ENCODE measurements around the gene TSPAN4.

TSPAN4 gene

DNA sequence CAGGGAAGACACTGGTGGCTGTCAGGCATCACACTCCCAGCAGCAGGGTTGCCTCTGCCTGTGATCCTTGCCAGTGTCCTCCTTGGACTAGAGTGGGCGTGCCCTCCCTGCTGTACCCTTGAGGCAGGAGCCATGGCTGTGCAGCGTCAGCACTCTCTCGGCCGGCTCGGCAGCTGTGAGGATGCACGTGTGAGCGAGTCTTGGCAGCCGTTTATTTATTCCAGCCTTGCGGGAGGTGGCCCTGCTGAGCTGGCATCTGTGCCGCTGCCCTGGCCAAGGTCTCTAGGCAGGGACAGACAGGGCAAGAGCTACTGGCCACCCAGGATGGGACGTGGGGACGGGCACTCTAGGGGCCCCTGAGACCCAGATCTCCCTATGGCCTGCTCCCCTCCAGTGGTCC is 33.9 kb downstream of the TSPAN4 start:
- in situ Hi-C loops (cut with MboI; ENCODE audit: low sequenced_read_pairs): no loop called here

DNA sequence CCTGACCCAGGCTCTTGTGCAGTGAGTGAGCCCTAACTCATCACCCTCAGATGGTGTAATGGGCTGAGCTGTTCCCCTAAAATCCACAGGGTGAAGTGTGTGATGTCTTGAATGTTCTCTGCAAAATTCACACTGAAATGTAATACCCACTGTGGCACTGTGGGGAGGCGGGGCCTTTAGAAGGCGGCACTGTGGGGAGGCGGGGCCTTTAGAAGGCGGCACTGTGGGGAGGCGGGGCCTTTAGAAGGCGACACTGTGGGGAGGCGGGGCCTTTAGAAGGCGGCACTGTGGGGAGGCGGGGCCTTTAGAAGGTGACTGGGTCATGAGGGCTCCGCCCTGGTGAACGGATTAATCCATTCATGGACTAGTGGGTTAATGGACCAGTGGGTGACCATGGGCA is 34.9 kb downstream of the TSPAN4 start:
- in situ Hi-C loops (cut with MboI; ENCODE audit: low sequenced_read_pairs): no loop called here

DNA sequence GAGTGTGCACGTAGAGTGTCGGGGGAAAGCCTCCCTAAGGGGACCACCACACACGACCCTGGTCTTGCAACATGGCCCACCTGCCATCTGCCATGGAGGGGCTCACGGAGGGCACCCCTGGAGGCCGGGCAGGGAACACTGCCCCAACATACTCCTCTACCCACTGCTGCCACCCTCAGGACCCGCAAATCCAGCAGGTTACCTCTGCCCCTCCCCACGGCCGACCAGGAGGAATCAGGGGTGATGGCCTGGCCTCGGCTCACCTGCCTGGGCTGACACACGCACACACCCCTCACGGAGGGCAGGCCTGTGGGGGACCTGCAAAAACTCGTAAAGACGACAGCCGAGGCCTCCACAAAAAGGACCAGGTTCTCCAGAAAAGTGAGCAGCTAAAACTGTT is 37.8 kb downstream of the TSPAN4 start:
- in situ Hi-C loops (cut with MboI; ENCODE audit: low sequenced_read_pairs): no loop called here

DNA sequence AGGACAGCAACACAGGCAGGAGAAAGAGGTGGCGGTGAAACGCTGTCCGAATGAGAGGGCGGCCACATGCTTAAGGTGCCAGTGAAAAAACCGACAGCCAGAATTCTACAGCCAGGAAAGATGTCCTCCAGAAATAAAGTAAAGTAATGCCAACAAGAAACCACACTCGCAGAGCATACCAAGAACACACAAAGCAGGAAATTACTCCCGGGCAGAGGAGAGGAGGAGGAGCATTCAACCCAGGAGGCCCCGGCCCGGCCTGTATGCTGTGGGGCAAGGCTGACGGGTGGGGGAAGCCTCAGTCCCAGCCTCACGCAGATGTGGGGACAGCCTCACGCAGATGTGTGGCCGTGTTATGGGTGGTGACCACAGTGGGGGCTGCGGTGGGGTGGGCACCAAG is 39.9 kb downstream of the TSPAN4 start:
- in situ Hi-C loops (cut with MboI; ENCODE audit: low sequenced_read_pairs): no loop called here

DNA sequence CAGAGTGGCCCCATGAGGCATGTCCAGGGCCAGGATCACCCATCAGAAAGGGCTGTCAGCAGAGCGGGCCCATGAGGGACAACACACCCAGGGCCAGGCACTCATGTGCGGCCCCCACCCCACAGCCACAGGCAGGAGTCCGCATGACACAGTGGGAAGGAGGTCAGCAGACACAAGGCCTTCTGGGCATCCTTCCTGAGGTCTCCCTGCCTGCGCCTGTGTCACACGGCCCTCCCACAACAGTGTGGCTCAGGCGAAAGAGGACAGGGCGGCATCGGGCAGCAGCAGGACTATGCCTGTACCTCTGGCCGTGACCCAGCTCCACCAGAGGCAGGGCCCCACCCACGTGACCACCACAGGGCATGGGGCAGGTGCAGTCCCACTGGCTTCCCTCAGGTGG is 40.9 kb downstream of the TSPAN4 start:
- in situ Hi-C loops (cut with MboI; ENCODE audit: low sequenced_read_pairs): no loop called here

DNA sequence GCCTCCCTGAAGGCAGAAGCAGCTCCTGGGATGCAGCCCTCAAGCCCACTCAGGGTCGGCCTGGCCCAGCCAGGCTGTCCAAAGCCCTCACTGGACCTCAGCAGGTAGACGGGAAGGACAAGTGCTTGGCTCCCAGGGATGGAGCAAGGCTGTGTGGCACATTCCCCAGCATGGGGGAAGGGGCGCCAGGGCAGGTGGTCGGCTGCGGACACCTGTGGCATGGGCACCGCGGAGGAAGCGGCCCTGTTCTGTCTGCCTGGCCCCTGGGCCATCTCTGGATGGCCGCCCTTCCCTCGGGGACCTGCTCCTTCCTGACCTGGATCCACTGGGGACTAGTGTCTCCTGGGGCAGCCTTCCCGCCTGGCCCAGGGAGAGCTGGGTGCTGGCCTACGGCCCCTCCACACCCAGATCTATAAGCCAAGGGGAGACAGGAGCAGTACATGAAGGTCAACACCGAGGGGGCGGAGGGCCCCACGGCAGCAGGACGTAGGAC is 42.0 kb downstream of the TSPAN4 start:
- in situ Hi-C loops (cut with MboI; ENCODE audit: low sequenced_read_pairs): no loop called here

DNA sequence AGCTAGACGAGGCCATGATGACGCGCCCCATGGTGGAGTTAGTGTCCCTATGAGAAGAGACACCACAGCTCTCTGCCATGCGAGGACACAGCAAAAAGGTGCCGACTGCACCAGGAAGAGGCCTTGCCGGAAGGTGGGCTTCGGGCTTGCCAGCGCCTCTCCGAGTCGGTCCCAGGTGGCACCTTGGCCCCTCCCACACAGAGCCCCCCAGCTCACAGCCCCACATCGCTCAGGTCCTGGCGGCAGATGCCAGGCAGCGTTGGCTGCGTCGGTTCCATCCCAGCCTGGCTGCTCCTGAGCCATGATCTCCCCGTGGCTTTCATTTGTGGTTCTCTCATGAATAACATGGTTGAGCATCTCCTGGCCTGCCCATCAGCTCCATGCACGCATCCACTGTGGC is 43.9 kb downstream of the TSPAN4 start:
- in situ Hi-C loops (cut with MboI; ENCODE audit: low sequenced_read_pairs): no loop called here

DNA sequence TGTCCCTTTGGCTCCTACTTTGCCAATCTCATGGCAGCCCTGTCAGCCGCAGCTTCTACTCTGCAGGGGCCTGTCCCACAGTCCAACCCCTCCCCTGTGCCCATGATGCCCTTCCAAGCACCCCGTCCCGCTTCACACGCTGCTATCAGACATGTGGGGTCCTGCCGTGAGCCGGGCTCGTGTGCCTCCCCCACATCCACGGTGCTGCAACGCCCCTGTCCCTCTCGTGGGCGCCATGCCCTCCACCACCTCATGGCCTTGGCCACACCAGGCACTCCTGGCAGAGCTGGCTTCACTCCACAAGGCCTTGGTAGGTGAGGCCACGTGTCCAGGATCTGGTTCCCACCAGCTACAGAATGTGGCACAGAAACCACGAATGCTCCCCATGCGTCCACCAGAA is 44.9 kb downstream of the TSPAN4 start:
- in situ Hi-C loops (cut with MboI; ENCODE audit: low sequenced_read_pairs): no loop called here

DNA sequence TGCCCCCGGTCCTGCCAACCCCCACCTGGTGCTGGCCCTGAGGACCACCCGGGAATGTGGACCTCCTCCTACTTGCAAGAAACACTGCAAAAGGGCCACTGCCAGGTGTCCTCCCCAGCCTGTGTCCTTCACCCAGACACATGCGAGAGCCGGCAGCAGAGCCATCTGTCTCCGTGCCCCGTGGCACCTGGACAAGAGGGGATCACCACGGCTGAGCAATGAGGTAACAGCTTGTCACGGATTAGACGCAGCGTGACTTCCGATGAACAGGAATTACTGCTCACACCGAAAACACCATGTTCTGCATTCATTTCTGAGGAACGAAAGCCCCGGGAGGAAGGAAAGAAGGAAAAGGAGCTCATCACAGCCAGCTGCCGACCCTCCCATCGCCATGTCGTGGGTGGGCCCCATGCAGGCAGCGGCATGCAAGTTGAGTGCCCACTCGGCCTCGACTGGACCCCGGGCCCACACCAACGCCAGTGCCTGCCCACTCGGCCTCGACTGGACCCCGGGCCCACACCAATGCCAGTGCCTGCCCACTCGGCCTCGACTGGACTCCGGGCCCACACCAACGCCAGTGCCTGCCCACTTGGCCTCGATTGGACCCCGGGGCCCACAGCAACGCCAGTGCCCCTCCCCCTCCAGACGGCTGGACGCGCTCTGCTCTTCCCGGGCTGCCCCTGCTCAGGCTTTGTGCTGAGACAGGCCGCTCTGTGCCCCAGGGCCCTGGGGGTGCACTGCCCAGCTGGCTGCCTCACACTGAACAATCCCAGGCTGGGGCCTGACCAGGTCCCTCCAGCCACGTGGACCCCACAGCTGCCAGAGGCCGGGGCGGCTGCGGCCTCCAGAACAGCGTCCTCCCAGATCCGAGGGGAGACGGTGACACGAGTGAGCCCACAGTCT is 45.9 kb downstream of the TSPAN4 start:
- in situ Hi-C loops (cut with MboI; ENCODE audit: low sequenced_read_pairs): no loop called here

DNA sequence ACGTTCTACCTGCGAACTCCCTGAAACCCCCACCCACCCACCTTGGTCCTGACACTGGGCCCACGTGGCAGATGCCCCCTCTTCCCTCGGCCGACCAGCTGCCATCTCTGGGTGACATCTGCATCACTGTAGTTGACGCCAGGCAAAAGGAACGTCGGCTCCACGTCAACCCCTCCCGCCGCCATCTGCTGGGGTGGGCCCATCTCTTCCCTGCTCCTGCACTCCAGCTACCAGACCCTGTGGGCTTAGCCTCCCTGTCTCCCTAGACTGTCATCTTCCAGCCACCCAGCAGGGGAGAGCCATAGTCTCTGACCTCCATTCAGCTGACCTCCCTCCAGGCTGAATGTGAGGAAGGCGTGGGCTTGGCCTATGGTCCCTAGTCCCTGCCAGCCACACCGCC is 46.6 kb downstream of the TSPAN4 start:
- in situ Hi-C loops (cut with MboI; ENCODE audit: low sequenced_read_pairs): no loop called here

DNA sequence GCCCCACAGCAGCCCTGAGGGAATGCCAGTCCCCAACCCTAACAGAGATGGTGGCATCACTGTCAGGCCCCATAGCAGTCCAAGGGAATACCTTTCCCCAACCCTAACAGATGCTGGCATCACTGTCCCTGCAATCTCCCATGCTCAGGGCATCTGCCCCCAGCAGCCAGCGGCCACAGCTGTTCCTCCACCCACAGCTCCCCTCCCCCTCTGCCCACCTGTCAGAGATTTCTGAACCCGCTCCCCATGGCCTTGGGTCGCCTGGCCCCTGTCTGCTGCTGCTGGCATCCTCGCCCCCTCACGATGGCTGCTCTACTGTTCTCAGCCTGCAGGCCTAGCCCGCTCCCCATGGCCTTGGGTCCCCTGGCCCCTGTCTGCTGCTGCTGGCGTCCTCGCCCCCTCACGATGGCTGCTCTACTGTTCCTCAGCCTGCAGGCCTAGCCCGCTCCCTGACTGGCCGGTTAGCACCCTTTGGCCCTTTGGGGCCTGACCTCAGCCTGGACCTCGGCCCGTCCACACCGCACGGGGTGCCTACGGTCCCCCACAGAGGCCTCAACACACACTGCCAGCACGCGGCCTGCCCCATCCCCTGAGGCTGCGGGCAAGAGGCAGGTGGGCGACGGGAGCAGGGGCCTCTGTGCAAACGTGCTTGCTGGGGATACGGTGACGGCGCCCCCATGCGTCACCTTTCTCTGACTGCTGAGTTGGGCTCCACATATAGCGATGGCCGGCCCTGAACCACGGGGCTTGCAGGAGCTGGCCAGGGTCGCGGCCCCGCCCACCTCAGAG is 47.2 kb downstream of the TSPAN4 start:
- in situ Hi-C loops (cut with MboI; ENCODE audit: low sequenced_read_pairs): no loop called here

DNA sequence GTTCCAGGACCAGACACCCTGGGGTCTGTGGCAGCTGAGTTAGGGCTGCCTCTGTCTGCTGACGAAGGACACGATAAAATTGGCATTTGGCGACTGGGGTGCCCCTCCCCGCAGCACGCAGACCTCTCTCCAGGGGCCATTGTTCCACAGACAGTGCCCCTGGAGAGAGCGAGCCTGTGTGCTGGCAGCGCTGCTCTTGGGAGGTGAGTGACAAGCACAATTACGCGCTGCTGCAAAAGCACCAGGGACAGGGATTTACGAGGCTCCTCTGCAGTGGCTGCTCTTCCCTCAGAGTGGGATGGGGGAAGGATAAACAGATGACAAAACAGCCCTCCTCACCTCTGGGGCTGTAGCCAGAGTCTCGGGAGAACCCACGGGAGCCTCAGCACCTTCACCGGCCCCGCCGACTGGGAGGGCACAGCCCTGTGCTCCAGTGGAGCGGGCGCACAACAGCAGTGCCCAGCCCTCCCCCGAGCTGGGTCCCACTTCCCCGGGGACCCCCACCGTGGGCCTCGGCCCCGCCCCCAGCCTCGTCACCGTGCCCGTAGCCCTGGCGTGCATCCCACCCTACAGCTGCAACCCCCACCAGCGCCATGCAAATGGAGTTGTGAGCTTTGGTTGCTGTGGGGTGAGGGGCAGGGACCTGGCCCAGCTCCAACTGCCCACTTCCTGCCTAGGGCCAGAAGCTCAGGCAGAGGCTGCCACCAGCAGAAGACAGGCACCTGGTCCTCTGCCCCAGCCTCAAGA is 48.3 kb downstream of the TSPAN4 start:
- in situ Hi-C loops (cut with MboI; ENCODE audit: low sequenced_read_pairs): no loop called here

DNA sequence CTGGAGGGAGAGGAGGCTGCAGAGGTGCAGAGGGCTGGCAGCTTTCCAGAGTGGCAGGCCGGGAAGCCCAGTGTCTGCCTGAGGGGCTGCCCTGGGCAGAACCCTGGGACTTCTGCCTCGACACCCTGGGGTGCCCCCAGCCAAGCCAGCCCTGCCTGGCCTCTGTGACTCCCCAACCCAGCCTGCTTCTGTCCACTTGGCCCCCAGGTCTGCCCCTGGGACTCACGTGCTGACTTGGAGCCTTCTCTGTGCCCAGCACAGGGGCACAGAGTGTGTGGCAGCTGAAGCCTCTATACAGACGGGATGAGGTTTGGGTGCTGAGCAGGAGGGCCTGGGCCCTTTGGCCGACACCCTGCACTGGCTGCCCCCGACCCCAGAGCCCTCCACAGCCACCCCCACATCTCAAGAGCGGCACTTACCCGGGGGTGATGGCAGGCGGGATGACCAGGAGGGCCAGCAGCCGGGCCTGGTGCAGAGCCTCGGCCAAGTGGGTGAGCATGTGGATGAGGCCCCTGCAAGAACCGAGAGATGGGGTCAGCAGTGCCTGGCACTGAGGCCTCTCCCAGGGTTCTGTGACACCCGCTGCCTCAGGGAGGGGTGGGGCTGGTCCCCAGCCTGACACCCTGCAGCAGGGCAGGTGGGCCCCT is 50.5 kb downstream of the TSPAN4 start:
- in situ Hi-C loops (cut with MboI; ENCODE audit: low sequenced_read_pairs): no loop called here

DNA sequence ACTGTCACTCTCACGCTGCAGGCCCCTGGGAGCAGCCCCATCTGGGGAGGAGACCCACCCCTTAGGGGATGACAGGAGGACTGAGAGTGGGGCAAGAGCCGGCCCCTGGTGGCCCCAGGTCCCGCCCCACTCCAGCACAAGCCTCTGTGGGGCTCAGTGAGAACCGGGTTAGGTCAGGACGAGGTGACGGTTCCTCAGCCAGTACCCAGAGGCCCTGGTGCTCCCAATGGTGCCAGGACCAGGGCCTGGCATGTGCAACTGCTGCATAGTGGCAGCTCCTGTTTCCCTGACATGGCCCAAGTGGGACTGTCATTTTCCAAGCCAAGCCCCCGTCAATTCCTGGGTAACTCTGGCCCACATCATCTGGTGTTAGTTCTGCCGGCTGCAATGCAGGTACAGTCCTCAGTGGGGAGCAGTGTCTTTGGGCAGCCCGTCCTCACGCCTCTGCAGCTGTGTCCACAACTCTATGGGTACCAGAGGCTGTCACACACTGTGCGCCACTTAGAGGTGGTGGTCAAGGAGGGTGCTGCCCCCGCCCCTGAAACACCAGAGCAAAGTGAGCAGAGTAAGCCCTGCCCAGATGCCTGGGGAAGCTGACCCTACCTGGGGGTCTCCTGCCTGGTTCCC is 52.0 kb downstream of the TSPAN4 start:
- in situ Hi-C loops (cut with MboI; ENCODE audit: low sequenced_read_pairs): no loop called here

DNA sequence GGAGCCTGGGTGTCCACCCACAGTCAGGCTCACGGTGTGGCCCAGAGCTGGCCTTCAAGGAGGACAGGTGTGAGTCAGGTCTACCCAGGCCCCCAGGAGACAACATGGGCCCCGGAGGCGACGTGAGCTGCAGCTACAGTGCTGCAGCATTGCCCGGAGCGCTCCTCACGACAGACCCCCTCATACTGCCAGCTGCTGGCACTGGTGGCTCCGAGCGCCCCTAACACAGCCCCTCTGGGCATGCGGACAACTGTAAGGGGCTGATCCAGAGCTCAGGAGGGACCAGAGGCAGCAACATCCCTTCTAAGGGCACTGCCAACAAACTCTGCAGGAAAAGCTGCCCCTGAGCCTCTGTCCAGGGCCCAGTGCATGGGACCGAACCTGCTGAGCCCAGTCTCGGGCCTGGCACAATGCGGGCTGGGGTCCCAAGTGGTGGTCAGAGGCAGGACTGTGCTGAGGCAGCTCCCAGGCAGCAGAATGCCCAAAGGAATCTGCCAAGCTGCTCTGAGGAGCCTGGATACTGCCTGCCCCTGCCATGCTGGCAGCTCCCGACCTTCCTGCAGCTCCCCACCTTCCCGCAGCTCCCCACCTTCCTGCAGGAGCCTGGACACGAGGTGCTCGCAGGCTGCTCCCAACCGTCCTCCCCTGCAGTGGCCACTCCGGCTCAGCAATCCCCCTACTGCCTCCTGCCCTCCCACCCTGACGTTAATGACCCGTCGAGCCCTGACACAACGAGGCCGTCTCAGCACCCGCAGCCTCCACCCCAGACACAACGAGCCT is 52.9 kb downstream of the TSPAN4 start:
- in situ Hi-C loops (cut with MboI; ENCODE audit: low sequenced_read_pairs): no loop called here

DNA sequence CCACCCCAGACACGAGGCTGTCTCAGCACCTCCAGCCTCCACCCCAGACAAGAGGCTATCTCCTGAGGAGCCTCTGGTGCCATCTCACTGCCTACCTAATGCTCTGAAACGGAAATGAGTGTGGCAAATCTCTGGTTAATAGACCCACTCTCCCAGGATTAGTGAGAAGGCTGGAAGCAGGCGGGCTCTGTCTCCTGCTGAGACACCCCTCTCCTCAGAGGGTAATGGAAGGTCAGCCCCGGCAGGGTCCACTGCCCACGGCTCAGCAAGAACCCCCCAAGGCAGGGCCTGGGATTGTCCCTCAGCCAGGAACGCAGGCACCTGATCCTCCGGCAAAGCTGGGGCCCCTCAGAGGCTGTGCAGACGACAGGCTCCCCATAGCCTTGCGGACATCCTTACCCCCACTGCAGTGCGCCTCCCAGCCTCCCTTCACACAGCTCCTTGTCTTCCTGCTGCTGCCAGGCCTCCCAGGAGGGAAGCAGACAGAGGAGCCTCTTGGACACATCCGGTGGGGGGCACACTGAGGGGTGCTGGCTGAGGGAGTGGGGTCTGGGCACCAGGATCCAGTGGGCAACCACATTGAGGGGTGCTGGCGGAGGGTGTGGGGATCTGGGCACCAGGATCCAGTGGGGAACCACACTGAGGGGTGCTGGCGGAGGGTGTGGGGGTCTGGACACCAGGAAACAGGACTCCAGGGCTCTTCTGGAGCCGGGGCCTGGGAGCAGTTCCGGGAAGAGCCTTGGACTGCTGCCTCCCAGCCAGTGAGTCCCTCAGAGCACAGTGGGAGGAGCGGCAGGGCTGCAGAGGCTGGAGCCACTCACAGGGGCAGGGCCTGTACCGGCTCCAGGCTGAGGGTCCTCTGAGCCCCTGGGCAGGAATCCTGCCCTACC is 54.8 kb downstream of the TSPAN4 start:
- in situ Hi-C loops (cut with MboI; ENCODE audit: low sequenced_read_pairs): no loop called here

DNA sequence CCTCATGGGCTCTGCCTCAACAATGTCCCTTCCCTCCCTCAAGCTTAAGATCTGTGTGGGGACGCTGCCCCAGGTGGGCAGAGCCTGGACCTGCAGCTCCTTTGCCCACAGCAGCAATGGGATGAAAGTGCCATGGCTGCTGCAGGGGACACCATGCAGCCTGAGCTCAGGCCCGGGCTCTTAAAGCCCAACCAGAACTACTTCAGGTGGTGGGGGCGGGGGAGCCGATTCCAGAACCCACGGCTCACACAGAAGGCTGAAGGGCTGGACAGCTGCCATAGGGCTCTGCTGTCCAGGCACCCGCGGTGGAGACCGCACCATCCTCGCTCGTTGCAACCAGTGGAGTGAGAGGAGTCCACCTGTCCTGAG is 55.5 kb downstream of the TSPAN4 start:
- in situ Hi-C loops (cut with MboI; ENCODE audit: low sequenced_read_pairs): no loop called here

DNA sequence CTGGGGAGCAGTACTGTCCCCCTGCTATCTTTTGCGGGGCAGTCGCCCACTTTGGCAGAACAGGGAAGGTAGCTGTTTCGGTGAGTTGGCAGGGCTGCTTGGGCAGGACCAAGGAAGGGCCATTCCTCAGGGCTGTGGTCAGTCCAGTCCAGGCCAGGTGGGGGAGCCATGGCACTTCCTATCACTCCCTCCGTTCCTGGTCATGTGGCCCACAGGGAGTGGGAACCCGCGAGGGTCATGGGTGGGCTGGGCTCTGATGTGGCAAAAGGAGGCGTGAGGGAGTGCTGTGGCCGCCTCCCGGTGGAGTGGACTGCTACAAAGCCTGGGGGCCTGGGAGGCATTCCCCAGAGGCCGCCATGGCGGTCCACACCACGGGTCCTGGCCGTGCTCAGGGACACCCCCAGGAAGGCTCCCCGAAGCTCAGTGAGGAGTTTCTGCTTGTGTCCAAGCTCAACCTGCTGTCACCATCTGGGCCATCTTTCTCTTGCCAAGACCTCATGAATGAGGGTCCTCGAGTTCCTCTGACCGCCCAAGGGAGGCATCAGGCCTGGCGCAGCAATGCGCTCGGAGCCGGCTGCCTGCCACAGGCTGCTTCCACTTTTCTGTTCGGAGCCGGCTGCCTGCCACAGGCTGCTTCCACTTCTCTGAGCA is 56.0 kb downstream of the TSPAN4 start:
- in situ Hi-C loops (cut with MboI; ENCODE audit: low sequenced_read_pairs): no loop called here
